Renal cortical epithelial cell (primary cell): ENCODE measurements around the gene NECAB3. TPM values are rescaled to one million over a fixed set of nuclear protein-coding genes. Genes with fewer than 3 reads are reported as not detected.
"Not testable (repeated sequence)": the region's sequence is repeated elsewhere in the genome, so short reads cannot be mapped to it uniquely, and the experiment has no call there.

Experiments used
- DNase-seq: peaks from one replicate; pipeline ENCODE4 v3.0.0-alpha.2; 2011; ENCODE audit warnings: low read depth
- total RNA-seq: library from RNA; depleted of rRNA; stranded (reverse); fragments of >200 nt; gene quantifications from 2 replicates; pipeline ENCODE4 v1.2.3, GENCODE V29; 2014

NECAB3 gene
- total RNA-seq, 1 donor from 2014 or later: 29.8 TPM

DNA sequence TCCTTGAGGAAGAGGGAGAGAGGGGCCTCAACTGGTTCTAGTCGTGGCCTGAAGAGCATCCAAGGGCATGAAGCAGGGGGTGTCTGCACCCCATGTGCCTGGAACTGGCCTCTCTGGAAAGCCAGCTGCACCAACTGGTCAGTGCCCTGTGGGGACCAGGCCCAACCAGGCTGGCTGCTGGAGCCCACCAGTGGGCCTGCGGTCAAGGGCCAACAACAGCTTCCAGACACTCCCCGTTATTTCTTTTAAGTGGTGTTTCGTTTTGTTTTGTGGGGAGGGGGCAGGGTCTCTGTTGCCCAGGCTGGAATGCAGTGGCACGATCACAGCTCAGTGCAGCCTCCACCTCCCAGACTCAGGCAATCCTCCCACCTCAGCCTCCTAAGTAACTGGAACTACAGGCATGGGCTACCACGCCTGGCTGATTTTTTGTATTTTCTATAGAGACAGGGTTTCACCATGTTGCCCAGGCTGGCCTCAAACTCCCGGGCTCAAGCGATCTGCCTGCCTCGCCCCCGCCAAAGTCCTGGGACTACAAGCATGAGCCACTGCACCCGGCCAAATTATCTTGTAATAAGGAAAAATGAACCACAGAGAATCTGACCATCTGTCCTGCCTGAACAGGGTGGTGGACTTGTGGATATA, 24.0 kb downstream of the NECAB3 start:
- DNase-seq: no peak

DNA sequence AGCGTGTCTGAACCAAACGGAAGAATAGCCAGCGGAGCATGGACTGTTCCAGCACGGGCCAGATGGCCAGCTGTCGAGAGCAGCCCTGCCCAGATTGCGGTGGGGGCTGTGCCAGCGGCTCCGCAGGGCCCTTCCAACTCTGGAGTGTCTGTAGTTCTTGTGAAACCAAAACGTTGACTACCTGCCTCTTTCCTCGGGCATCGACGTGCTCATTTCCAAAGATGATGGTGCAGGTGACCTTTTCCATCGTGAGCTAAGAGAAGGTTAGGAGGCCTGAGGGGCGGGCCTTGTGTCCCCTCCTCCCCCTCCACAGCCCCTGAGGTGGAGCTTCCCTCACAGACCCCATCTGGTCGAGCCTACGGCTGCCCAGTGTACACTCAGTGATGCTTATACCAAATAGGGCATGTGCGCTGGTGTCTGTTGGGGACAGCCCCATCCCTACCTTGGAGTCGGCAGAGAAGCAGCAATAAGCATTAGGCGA, 25.0 kb downstream of the NECAB3 start:
- DNase-seq: no peak

DNA sequence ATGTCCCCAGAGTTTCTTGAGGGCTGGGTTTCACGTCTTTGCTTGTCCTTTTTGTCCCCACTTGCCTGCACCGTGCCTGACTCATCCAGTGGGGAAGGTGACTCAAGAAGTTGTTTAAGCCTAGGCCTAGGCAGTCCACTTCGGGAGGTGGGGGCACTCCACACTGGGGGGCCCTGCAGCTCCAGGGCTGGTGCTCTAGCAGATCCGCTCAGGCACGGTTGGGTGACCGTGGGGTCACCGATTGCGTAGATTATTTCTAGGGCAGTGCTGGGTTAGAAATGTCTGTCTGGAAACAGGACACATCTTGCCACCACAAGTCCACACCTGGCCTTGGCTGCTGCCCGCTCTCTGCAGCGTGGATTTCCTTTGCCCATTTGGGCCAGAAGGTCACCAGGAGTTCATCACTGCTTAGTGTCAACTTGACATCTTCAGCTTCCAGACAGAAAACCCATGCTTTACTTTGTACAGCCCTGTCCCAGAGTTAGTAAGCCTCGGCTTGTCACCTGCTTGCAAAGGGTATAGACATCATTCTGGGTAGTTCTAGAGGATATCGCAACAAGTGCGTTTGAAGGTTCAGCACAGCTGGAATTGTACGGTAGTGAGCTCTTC, 25.7 kb downstream of the NECAB3 start:
- no peak for DNase-seq

DNA sequence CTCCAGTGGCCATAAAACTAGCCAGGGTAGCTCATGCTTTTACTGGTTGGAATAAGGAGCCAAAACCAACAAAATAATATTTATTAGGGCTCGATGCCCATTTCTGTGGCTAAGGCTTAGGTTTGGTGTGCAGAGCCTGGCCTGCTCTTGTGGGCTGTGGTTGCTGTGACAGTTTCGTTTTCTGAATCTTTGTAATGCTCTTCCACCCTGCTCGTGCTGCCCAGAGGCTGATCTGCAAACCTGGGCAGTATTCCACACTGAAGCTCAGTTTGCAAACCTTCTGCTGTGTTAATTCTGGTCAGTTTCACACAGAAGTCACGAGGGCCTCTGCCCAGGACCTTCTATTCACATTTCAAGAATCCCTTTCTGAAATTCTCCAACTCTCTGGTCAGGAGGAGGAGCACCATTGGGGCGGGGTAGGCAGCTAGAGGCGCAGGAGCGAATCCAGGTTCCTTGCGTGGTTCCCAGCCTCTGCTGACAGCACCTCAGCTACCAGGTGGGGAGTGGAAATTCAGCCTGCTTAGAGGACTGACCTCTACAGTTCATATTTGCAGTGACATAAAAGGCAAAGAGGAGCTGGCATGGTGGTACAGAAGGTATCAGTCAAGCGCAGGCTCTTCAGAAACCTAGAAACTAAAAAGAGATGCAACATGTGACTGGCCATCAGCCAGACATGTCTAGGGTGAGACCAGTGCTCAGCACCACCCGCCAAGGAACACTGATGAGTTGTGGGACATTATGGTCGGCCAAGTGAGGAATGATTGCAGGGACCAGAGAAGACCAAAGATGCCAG, 26.4 kb downstream of the NECAB3 start:
- no peak for DNase-seq

DNA sequence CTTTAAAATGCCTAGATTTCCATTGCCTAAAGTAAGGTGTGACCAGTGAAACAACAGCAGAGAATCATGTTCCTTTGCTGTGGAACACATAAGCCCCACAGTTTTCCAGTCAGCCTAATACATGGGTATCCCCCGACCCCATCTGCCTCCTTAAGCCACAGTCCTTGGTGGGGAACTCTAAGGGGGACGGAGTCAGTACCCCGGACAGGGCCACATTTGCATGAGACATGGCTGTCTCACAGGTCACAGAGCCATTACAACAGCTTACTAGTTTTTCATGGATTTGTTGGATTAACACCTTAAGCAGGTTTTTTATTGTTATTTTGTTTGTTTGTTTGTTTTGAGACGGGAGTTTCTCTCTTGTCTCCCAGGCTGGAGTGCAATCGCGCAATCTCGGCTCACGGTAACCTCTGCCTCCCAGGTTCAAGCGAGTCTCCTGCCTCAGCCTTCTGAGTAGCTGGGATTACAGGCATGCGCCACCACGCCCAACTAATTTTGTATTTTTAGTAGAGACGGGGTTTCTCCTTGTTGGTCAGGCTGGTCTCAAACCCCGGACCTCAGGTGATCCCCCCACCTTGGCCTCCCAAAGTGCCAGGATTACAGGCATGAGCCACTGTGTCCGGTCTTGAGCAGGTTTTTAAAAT, 27.1 kb downstream of the NECAB3 start:
- not testable (repeated sequence) for DNase-seq

DNA sequence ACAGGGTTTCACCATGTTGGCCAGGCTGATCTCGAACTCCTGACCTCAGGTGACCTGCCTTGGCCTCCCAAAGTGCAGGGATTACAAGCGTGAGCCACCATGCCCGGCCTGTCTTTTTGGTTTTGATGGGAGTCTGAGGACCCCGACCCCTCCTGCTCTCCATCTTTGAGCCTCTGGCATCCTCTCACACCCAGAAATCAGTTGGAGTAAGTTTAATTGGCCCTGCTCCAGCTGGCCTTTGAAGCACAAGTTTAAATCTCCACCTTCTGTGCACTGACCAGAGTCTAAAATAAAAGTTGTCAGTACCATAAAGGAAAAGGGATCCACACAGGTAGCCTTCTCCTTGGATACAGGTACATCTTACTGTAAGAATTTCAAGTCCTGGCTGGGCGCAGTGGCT, 28.0 kb downstream of the NECAB3 start:
- DNase-seq: no peak

DNA sequence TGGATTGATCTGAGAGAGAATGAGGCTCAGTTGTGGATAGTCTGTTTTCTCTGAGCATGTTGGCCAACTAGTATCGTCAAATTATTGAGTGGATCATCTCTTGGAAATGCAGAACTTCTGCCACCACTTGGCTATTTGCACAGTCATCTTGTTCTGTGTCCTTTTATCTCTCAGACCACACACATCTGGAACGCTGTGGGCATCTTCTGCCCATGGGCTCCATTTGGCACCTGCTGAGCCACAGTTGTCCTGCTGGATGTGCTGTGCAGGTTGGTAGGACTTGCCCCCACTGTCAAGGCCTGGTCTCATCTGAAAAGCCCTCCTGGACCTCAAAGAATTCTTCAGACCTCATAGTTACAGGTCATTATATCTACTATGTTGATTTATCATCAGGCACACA, 28.8 kb downstream of the NECAB3 start:
- no peak for DNase-seq

DNA sequence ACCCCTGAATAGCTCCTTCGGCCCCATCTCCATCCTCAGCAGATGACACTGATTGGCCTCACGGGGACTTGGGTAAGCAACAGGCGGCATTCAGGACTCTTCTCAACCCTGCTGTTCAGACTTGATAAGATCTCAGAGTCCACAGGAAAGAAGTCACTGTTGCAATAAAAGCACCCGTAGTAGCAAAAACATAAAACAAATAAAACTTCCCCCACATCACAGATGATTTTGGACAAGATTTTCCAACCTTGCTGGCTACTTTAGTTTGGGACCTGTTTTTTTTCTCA, 29.2 kb downstream of the NECAB3 start:
- DNase-seq: no peak

DNA sequence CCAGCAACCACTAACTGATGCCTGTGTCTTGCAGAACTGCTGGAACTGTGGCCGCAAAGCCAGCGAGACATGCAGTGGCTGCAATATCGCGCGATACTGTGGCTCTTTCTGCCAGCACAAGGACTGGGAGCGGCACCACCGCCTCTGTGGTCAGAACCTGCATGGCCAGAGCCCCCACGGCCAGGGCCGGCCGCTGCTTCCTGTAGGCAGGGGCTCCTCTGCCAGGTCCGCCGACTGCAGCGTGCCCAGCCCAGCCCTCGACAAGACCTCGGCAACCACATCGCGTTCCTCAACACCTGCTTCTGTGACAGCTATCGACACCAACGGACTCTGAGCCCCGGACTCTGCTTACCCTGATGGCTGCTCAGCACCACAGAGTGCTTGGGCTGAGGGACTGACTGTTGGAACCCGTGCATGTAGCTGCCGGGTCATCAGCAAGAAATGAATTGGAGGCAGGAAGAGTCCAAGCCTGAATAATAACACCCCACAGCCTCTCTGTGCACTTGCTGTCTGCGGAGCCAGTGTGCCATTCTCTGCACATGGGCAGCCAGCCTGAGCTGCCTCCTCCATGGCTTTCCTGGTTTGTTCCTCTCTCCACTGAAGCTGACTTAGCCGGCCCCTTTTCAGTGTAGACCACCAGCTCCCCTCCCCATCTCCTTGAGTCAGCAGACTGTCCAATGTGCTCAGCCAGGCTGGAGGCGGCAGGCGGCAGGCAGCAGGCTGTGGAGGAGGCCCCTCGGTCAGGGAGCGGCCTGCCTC, 29.7 kb downstream of the NECAB3 start:
- no peak for DNase-seq

DNA sequence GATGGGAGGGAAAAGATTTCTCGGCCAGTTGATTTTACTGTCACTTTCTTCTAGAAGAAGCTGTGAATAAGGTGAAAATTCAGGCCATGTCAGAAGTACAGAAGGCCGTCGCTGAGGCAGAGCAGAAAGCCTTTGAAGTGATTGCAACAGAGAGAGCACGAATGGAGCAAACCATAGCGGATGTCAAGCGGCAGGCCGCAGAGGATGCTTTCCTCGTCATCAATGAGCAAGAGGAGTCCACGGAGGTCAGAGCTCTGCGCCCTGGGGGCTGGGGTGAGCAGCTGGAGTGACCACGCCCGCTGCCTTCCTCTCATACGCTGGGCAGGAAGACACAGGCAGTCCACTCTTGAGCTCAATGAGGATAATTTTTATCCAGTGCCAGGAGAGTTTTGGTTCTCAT, 33.9 kb downstream of the NECAB3 start:
- no peak for DNase-seq

DNA sequence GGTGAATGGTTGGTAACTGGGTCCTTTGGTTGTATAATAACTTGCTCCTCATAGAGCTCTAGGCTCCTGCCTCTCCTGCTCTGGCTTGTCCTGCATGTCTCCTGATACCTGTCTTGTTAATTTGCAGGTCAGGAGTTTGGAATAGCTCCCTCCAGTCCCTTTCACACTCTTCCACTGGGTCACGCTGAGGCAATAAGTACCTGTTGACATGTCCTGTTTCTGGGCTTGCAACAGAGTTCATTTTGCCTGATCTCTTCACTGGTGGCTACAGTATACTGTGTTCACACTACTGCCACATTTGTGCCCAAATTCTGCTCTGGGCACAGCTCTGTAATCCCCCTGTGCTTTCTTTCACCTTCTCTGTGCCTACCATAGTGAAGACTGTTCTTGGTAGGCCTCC, 37.5 kb downstream of the NECAB3 start:
- no peak for DNase-seq

DNA sequence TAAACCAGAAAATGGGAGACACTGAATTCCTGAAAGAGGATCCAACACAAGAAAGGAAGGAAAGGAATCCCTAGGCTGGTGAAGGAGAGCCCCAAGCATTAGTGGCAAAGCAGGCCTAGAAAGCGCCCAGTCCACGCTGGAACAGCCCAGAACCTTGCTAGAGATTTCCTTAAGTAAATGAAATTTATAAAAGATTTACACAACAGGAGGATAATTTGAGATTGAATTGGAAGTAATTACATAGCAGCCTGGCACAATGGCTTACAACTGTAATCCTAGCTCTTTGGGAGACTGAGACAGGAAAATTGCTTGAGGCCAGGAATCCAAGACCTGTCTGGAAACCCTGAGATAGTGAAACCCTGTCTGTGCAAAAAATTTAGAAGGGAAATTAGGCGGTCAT, 38.9 kb downstream of the NECAB3 start:
- DNase-seq: no peak

DNA sequence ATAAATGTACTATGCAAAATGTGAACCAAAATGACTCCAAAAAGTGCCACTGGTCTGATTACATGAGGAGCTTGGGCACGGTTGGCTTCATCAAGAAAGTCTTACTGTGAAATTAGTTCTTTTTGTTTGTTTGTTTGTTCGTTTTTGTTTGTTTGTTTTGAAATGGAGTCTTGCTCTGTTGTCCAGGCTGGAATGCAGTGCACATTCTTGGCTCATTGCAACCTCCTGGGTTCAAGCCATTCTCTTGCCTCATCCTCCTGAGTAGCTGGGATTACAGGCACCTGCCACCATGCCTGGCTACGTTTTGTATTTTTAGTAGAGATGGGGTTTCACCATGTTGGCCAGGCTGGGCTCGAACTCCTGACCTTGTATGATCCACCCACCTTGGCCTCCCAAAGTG, 42.3 kb downstream of the NECAB3 start:
- not testable (repeated sequence) for DNase-seq

DNA sequence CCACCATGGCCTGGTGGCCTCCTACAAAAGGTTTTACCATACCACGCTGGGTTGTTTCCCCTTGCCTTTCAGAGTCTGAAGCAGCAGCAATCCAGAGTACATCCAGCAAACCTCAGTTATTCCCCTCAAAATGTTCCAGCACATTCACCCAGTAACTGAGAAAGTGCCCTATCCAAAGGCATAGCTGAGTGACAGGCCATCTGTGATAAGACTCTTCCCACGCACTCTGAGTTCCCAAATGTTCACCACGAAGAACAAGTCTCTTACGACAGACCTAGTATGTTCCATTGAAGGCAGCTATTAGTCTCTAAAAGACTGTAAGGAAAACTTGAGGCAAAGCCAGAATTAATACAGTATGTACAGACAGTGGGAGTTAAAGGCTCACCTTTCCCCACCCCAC, 43.7 kb downstream of the NECAB3 start:
- DNase-seq: no peak

DNA sequence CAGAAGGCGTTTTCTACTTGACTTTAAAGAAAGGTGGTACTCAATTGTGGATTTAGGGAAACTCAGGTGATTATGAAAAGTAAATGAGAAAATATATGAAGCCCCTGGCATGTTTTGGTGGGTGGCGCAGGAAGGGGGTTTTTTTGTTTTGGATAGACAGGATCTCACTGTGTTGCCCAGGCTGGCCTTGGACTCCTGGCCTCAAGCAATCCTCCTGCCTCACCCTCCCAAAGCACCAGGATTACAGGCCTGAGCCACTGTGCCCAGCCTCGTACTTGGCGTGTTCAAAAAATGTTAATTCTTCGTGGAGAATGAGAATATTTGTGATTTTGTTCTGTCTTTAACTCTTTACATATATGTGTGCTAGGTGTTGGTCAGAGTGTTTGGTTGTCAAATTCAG, 44.2 kb downstream of the NECAB3 start:
- no peak for DNase-seq

DNA sequence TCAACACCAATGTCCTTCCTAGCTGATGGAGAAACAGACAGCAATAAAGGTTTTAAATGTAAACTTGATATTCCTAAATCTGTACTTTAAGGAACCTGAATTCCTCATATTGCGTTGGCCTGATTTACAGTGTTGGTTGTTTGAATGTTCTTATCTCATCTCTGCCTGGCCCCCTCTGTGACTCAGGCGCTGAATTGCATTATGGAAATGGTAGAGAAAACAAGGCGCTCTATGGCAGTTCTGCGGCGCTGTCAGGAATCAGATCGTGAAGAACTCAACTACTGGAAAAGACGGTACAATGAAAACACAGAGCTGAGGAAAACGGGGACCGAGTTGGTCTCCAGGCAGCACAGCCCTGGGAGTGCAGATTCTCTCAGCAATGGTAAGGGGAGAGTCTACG, 44.7 kb downstream of the NECAB3 start:
- DNase-seq: no peak

DNA sequence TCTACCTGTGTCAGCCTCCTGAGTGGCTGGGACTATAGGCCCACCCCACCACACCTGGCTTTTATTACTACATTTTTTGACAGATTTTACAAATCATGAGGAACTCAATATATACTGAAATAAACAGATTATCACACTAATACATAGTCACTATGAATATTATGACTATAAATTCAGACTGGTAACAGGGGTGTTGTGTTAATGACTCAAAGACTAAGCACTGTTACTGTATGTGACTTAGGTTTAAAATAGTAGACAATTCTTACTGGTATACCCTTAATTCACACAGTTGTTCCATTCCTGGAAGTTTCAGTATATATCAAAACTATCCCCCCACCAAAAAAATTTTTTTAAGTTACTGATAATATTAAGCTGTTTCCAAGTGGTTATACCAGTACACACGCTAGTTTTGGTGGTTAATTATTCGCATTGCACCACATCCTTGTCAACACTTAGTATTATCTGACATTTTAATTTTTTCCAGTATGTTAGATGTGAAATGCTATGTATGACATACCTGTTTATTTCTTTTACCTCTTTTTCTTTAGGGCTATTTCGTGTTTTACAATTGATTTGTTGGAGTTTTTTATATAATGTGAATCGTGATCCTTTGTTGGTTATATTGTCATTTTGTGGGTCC, 46.5 kb downstream of the NECAB3 start:
- no peak for DNase-seq

DNA sequence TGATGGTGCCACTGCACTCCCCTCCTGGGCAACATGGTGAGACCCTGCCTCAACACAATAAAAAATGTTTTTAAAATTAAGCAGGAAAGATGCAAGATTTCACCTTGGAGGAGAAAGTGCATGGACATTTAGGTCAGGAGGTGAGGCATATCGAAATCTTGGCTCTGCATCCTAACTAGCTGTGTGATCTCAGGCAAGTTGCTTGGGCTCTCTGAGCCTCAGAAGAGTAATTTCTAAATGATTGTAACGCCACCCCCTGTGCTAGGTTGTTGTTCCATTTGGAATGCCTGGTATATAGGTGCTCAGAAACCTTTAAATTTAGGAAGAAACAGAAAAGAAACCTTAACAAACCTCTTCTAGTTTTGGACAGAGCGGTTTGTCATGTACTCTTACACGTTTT, 48.0 kb downstream of the NECAB3 start:
- no peak for DNase-seq

DNA sequence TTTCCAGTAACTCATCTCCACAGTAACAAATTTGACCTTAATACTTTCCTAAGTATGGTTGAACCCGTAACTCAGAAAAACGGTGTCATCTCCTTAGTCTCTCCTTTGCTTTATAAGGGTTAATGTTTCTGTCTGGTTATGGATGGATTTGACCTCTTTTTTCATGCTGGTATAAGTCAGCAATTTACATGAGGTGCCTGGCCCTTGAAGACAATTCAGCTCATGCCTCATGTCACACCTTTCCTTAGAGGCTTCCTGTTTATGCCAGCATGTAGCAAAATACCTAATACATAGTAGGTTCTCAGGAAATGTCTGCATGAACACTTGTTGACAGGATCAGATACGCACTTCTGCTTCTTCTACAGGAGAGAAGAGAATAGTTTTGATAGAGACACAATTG, 49.8 kb downstream of the NECAB3 start:
- DNase-seq: no peak

DNA sequence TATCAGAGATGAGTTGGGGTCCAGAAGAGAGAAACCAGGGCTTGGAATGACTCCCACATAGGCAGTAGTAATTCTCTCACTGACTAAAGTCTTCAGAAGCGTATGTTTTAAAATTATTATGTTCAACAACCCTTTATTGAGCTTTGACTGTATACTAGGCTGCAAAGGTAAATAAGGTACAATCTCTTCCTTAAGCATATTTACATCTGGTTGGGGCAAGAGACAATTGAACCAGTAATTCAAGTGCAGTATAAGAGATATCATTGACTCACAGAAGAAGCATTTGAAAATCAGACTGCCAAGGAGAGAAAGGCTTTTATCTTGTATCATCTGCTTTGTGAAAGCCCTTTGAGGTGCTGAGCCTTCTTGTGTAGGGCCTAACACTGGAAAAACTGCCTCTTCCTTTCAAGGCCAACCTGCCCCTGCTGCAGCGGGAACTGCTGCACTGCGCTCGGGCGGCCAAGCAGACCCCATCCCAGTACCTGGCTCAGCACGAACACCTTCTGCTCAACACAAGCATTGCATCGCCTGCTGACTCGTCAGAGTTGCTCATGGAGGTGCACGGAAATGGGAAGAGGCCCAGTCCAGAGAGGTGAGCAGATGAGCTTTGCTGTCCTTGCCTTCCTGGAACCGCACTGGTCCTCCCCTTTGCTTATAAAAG, 51.4 kb downstream of the NECAB3 start:
- no peak for DNase-seq
